Small intestine (tissue), 7 donors: ENCODE results near the gene KIR3DL1. TPM values are rescaled to one million over a fixed set of nuclear protein-coding genes. Genes with fewer than 3 reads are reported as not detected.
"Not testable (repeated sequence)": the region's sequence is repeated elsewhere in the genome, so short reads cannot be mapped to it uniquely, and the experiment has no call there.

Source experiments
- DNase-seq, 2 donors: peaks; one replicate each; pipeline versions ENCODE4 v3.0.0 to v3.0.0-alpha.2; 2013
- FAIRE-seq: peaks from 2 replicates; lab custom pipeline; 2012; peaks lifted over from hg19 to GRCh38; lab: Jason Lieb, UNC
- H3K27ac ChIP-seq, 3 donors: one replicate each; pipeline ENCODE4 v1.5.1; 2013; ENCODE audit warnings: low read length in 2 of 3, mild to moderate bottlenecking in 2 of 3, control low read depth in 1 of 3, inconsistent platforms in 1 of 3, low read depth in 1 of 3, moderate library complexity in 1 of 3
- H3K27me3 ChIP-seq, 3 donors: one replicate each; pipeline ENCODE4 v1.6.1; 2013; ENCODE audit warnings: low read length in 3 of 3, inconsistent platforms in 1 of 3; ENCODE audit not compliant: control insufficient read depth in 3 of 3, insufficient read depth in 3 of 3
- H3K36me3 ChIP-seq, 3 donors: one replicate each; pipeline ENCODE4 v1.6.1; 2013; ENCODE audit warnings: low read length in 3 of 3, inconsistent platforms in 1 of 3, low read depth in 1 of 3, mild to moderate bottlenecking in 1 of 3, moderate library complexity in 1 of 3; ENCODE audit not compliant: control insufficient read depth in 3 of 3, insufficient read depth in 2 of 3
- H3K4me1 ChIP-seq, 3 donors: one replicate each; pipeline ENCODE4 v1.6.1; 2013; ENCODE audit warnings: low read length in 2 of 3, inconsistent platforms in 1 of 3, low read depth in 1 of 3, mild to moderate bottlenecking in 1 of 3, moderate library complexity in 1 of 3; ENCODE audit not compliant: control insufficient read depth in 3 of 3, insufficient read depth in 2 of 3
- H3K4me3 ChIP-seq, 3 donors: one replicate each; pipeline ENCODE4 v1.5.1; 2013; ENCODE audit warnings: low read length in 3 of 3, control low read depth in 1 of 3, inconsistent platforms in 1 of 3, low read depth in 1 of 3, mild to moderate bottlenecking in 1 of 3, moderate library complexity in 1 of 3
- H3K9me3 ChIP-seq, 2 donors: one replicate each; pipeline ENCODE4 v1.6.1; 2013; ENCODE audit warnings: low read depth in 1 of 2, low read length in 1 of 2; ENCODE audit not compliant: control insufficient read depth in 2 of 2, insufficient read depth in 1 of 2
- WGBS, 3 donors: extraction: QIAGEN DNeasy Blood & Tissue Kit; methylation state at CpG; one replicate each; pipeline ENCODE4 v1.1.7; 2013; 5-methylcytosine and 5-hydroxymethylcytosine counted together
- polyA plus RNA-seq, 4 donors: library from polyadenylated mRNA; stranded (reverse) in 3 of 4; unstranded in 1 of 4; fragments of 200-250 nt in 3 of 4; fragments of 120-200 nt in 1 of 4; gene quantifications; one replicate each; pipeline versions ENCODE4 v1.2.1 to v1.2.3, GENCODE V29; 2013
- donor health status: healthy with polysubstance abuse.
- donor health status: control.
- donor health status: control.
- donor health status: Bipolar disorder and iron deficiency.
- donor health status: healthy.

Gene KIR3DL1
- polyA plus RNA-seq, 4 donors = 0.04 TPM; not detected in 3

GRCh38 chr19:54803410-54803809 is 12.9 kb upstream of the KIR3DL1 start, which contains the start of gene KIR2DL4:
Gene KIR2DL4 (plus strand): TSS chr19:54803610. CDS start chr19:54803652, 42 bp downstream.
- 65 to 85% (median 81%) methylated on average over 10 of the region's 10 CpGs for WGBS, 3 donors
- Histone ChIP-seq H3K27ac (no peak within 1 kb of the TSS), H3K27me3 (peaks cover 0 to 4% (median 0%) of the 10 kb centered on the region in 3 donors), H3K4me1 (no peaks in the 10 kb centered on the region), H3K36me3 (no peaks in the 10 kb centered on the region), H3K9me3 (peaks cover 0 to 8% of the 10 kb centered on the region in 2 donors), H3K4me3 (no peak within 1 kb of the TSS)
- FAIRE-seq = no peak
- peak in 1 of 2 donors; percentile 13 for DNase-seq

GRCh38 chr19:54804101-54804500 is 12.2 kb upstream of the KIR3DL1 start:
- no peak for DNase-seq
- H3K4me3 ChIP-seq = no peak overlapping the region
- no peak overlapping the region for H3K27ac ChIP-seq
- no peaks in the 10 kb centered on the region for H3K4me1 ChIP-seq
- peaks cover 0 to 8% of the 10 kb centered on the region in 2 donors for H3K9me3 ChIP-seq
- H3K27me3 ChIP-seq = peaks cover 0 to 4% (median 0%) of the 10 kb centered on the region in 3 donors
- H3K36me3 ChIP-seq = no peaks in the 10 kb centered on the region
- WGBS, 3 donors = 54 to 63% (median 57%) methylated on average over 5 of the region's 5 CpGs
- no peak for FAIRE-seq

- Histone ChIP-seq H3K4me1 (no peaks in the 10 kb centered on the region), H3K27me3 (peaks cover 0 to 4% (median 0%) of the 10 kb centered on the region in 3 donors), H3K4me3 (no peak overlapping the region), H3K9me3 (peaks cover 0 to 8% of the 10 kb centered on the region in 2 donors), H3K36me3 (no peaks in the 10 kb centered on the region), H3K27ac (no peak overlapping the region)
- no peak for DNase-seq
- no peak for FAIRE-seq
- 87 to 92% (median 88%) methylated on average over 9 to 10 of the region's 10 CpGs for WGBS, 3 donors
Observed at GRCh38 chr19:54804571-54804970, 11.7 kb upstream of the KIR3DL1 start.

GRCh38 chr19:54805665-54806515 is 10.4 kb upstream of the KIR3DL1 start:
- DNase-seq (no peak), FAIRE-seq (no peak)
- 84 to 86% (median 84%) methylated on average over 10 to 14 of the region's 14 CpGs for WGBS, 3 donors
- peaks cover 0 to 4% (median 0%) of the 10 kb centered on the region in 3 donors for H3K27me3 ChIP-seq
- no peak overlapping the region for H3K27ac ChIP-seq
- H3K4me3 ChIP-seq = no peak overlapping the region
- no peaks in the 10 kb centered on the region for H3K36me3 ChIP-seq
- H3K4me1 ChIP-seq = no peaks in the 10 kb centered on the region
- H3K9me3 ChIP-seq = peaks cover 0 to 11% of the 10 kb centered on the region in 2 donors

GRCh38 chr19:54806516-54806838 is 9.8 kb upstream of the KIR3DL1 start:
- Histone ChIP-seq H3K4me1 (no peaks in the 10 kb centered on the region), H3K27me3 (peaks cover 0 to 4% (median 0%) of the 10 kb centered on the region in 3 donors), H3K27ac (no peak overlapping the region), H3K9me3 (peaks cover 0 to 11% of the 10 kb centered on the region in 2 donors), H3K36me3 (no peaks in the 10 kb centered on the region), H3K4me3 (no peak overlapping the region)
- DNase-seq = no peak
- WGBS, 3 donors = 63 to 75% (median 70%) methylated on average over 2 of the region's 2 CpGs
- FAIRE-seq = no peak

- not testable (repeated sequence) for H3K27ac ChIP-seq, FAIRE-seq, H3K36me3 ChIP-seq, H3K4me1 ChIP-seq, DNase-seq, H3K4me3 ChIP-seq, H3K27me3 ChIP-seq
- 60 to 70% (median 63%) methylated on average over 3 of the region's 3 CpGs for WGBS, 3 donors
- peaks cover 0 to 17% of the 10 kb centered on the region in 2 donors for H3K9me3 ChIP-seq
Observed at GRCh38 chr19:54814571-54814970, 1.7 kb upstream of the KIR3DL1 start.

- Histone ChIP-seq H3K4me1 (no peaks in the 10 kb centered on the region), H3K4me3 (no peak overlapping the region), H3K36me3 (no peaks in the 10 kb centered on the region), H3K27ac (no peak overlapping the region), H3K9me3 (peaks cover 0 to 8% of the 10 kb centered on the region in 2 donors), H3K27me3 (peaks cover 0 to 3% (median 0%) of the 10 kb centered on the region in 3 donors)
- DNase-seq = no peak
- no peak for FAIRE-seq
- 77 to 82% (median 82%) methylated on average over 15 of the region's 15 CpGs for WGBS, 3 donors
Observed at GRCh38 chr19:54817670-54818536, 1.6 kb downstream of the KIR3DL1 start.

GRCh38 chr19:54824416-54824815 is 8.1 kb downstream of the KIR3DL1 start:
- WGBS, 3 donors = 56 to 81% (median 71%) methylated on average over 4 of the region's 4 CpGs
- not testable (repeated sequence) for H3K4me3 ChIP-seq, H3K9me3 ChIP-seq, DNase-seq, H3K36me3 ChIP-seq, FAIRE-seq, H3K27me3 ChIP-seq, H3K4me1 ChIP-seq, H3K27ac ChIP-seq
